ENCODE measurements around the gene GOLGA1.
"Not testable (repeated sequence)": the region's sequence is repeated elsewhere in the genome, so short reads cannot be mapped to it uniquely, and the experiment has no call there.

The GOLGA1 gene, protein sequence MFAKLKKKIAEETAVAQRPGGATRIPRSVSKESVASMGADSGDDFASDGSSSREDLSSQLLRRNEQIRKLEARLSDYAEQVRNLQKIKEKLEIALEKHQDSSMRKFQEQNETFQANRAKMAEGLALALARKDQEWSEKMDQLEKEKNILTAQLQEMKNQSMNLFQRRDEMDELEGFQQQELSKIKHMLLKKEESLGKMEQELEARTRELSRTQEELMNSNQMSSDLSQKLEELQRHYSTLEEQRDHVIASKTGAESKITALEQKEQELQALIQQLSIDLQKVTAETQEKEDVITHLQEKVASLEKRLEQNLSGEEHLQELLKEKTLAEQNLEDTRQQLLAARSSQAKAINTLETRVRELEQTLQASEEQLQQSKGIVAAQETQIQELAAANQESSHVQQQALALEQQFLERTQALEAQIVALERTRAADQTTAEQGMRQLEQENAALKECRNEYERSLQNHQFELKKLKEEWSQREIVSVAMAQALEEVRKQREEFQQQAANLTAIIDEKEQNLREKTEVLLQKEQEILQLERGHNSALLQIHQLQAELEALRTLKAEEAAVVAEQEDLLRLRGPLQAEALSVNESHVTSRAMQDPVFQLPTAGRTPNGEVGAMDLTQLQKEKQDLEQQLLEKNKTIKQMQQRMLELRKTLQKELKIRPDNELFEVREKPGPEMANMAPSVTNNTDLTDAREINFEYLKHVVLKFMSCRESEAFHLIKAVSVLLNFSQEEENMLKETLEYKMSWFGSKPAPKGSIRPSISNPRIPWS

DNA sequence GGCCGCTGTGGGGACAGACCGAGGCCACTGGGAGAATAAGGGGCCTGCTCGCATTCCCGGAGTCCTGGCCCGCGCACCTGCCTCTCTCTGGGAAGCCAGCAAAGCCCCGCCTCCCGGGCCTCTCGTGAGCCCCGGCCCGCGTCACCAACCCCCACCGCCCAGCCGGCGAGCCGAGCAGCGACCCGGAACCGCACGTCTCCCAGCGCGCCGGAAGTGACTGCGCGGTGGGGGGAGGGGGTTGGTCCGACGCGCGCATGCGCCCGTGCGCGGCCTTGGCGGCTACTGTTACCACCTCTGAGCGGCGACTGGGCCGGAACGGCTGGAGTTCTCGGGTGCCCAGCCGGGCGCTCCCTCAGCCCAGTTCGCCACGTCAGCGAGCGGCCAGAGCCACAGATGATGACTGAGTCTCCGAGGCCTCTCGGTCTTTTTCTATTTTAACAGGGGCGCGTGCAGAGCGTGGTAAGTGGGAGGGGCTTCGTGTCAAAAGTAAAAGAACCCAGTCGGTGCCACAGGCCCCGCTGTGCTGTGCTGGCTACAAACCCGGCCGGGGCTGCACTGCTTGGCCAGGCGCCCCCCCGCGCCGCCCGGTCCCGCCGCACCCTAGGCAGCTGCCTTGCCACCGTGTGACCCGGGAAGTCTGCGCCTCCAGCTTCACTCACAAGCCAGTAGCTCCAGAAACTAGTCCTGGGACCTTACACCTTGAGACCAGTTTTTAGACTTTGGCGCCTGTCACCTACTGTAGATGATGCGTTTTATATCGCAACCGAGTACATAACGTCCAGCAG is at the start of gene GOLGA1:
GOLGA1 (minus strand) TSS at position 190 of the 785 bp plus-strand sequence. CDS start 2,372 bp downstream, outside the sequence.
- peak; percentile 66 to 98 (median 91) for DNase-seq

DNA sequence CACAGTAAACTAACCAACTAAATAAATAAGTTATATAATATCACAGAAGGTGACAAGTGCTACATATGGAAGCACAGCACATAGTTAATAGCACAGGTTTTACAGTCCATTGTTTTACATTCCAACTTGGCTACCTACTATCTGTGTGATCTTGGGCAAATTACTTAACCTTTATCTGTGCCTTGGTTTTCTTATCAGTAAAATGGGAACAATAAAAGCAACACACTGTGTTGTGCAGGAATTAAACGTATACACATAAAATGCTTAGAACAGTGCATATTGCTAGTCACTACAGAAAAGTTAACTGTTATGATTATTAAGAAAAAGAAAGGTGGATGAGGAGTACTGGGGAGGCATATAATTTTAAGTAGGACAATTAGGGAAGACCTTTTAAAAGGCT is 42.8 kb upstream of the GOLGA1 start:
- DNase-seq, result no peak

DNA sequence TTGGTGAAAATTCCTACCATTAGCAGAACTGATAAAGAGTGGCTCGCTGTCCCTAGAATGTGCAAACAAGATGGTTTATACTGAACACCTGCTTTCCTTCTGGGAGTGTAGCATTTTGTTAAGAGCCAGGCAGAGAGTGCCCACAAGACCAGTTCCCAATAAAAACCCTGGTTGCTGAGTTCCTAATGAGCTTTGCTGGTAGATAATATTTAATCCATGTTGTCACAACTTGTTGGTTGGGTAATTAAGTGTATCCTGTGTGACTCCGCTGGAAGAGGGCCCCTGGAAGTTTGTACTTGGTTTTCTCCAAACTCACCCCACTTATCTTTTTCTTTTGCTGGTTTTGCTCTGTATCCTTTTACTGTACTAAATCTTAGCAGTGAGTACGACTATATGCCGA is 39.5 kb upstream of the GOLGA1 start:
- DNase-seq, result no peak

DNA sequence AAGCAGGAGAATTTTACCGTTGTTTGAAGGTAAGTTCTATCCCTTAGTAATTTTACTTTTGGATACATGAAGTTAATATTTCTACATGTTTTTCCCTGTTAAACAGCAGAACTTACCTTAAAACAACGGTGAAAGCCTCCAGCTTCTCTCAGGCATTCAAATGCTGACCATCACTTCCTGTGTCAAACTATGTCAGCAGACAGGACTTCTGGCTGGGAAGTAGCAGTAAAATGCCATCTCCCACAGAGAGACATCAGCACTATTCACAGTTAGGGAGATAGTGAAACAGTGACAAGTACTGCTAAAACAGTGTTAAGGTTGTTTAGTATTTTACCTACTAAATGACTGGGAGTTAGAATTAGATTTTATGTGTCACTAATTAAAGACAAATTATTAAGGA is 34.2 kb upstream of the GOLGA1 start:
- no peak for DNase-seq

DNA sequence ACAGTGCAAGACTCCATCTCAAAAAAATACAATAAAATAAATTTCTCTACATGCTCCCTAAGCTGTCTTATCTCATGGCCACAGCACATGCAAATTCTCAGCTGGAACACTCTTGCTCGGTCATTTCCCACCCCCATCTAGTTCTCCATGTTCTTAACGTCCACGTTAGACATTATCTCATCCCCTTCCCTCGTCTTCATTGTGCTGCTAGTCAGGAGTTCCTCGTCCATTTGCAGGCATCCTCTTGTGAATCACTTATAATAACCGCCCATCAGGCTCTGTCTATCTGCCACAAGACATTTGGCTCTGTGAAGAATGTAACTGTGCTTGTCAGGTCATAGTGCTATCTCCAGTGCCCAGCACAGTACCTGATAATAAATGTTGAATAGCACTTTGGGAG is 32.9 kb upstream of the GOLGA1 start:
- DNase-seq, result no peak

DNA sequence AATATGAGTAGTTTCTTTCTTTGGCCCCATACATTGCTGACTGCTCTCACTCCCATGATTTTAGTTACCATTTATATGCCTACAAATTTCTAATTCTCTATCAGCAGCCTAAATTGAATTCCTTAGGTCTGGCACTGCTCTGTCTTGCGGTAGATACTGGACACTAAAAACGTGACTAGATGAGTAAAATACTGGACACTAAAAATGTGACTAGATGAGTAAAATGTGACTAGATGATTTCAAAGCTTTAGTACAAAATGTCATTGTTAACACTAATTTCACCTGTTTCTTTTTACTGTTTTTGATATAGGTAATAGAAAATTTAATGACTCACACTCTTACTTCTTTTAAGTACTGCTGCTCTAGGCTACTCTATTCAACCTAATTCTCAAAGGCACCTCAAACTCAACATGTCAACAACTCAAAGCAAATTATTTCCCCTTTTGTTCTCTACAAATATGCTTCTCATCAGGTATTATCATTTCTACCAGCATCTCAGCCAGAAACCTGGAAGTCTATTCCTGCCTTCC is 31.4 kb upstream of the GOLGA1 start:
- DNase-seq, result no peak

DNA sequence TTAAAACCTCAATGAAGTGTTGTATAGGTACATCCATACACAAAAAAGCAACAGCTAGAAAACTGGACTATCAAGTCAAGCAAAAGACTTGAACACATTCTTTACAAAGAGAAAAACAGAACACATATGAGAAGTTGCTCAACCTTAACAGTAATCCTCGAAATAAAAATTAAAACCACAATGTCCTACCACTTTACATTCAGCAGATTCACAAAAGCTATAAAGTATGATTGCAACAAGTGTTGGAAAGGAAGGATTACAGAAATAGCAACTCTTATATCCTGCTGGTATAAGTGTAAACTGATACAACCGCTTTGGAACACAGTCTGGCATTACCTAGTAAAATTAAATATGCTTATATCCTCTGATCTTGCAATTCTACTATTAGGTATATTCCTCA is 28.5 kb upstream of the GOLGA1 start:
- DNase-seq, result no peak

DNA sequence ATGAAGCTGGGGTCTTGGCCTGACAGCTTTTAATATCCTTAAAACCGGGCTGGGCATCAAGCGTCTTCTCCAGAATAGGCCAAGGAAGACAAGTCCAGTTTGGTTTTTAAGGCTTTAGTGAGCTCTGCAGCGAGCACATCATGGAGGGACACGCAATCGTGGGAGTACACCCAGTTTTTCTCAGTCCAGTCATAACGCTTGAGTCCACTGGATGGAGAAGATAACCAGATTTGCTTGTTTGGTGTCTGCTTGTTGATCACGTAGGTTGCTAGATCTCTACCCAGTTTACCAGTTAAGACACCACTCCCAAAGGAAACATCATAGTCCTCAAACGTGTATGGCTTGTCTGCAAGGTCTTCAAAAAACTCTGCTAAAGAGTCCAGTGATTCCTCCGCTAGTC is 27.4 kb upstream of the GOLGA1 start:
- DNase-seq, result no peak

DNA sequence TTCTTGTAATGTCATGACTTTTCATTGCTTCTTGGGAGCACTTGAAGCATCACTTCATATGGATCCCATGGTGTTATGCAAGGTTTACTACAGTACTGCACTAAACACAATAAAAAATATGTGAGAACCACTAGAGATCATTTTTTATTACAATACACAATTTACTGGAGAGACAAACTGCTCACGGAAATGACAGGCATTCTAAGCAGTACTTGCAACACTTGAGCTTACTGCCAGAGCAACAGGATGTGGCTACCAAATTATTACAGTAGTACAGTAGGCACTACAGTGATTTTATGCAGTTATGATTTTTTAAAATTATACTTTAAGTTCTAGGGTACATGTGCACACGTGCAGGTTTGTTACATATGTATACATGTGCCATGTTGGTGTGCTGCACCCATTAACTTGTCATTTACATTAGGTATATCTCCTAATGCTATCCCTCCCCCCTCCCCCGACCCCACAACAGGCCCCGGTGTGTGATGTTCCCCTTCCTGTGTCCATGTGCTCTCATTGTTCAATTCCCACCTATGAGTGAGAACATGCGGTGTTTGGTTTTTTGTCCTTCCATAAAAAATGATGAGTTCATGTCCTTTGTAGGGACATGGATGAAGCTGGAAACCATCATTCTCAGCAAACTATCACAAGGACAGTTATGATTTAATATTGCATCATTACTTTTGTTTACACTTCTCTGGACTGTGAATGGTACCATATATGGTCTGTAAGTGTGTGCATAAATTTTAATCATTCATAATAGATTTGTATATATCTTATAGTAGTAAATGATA is 25.1 kb upstream of the GOLGA1 start:
- not testable (repeated sequence) for DNase-seq

DNA sequence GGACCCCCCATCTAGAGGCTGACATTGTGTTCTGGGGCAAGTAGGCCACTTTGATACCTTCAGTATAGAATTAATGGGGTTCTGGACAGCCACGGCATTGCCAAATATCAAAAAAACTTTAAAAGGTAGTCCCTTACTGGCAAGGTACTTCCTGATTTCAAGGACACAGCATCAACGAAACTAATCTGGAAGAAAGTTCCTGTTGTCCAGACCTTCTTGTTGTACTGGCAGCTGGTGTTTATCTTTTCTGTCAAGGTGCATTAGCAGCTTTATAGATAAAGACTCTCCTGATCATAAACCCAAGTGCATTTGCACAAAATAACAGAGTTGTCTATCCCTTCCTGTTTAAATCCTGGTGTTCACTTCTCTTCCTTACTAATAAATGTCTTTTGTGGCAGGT is 23.7 kb upstream of the GOLGA1 start:
- DNase-seq, result no peak

DNA sequence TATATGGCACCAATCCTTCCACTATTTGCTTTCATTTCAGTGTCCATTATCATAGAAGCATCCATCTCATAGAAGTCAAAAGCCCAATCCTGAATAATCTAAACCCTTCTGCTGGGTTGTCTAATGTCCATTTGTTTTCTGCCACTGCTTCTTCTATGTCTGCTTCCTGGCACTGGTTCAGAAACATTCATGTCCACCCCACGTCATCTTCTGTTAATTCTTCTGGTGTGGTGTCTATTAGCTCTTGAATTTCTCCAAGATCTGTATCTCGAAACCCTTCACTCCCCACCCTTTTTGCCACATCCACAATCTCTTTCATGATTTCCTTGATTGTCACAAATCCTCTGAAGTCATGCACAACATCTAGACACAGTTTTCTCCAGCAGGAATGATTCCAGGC is 23.2 kb upstream of the GOLGA1 start:
- no peak for DNase-seq

DNA sequence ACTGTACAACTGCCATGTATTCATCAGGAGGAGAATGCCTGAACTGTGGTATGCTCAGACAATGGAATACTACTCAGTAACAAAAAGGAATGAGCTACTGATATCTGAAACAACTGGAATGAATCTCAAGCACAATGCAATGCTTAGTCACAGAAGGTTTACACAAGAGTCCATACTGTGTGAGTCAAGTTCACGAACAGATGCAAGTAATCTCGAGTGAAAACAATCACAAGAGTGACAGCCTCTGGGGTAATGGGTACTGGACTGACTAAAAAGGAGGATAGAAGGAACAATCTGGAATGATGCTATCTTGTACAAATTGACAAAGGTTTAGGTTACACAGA is 19.5 kb upstream of the GOLGA1 start:
- DNase-seq, result no peak

DNA sequence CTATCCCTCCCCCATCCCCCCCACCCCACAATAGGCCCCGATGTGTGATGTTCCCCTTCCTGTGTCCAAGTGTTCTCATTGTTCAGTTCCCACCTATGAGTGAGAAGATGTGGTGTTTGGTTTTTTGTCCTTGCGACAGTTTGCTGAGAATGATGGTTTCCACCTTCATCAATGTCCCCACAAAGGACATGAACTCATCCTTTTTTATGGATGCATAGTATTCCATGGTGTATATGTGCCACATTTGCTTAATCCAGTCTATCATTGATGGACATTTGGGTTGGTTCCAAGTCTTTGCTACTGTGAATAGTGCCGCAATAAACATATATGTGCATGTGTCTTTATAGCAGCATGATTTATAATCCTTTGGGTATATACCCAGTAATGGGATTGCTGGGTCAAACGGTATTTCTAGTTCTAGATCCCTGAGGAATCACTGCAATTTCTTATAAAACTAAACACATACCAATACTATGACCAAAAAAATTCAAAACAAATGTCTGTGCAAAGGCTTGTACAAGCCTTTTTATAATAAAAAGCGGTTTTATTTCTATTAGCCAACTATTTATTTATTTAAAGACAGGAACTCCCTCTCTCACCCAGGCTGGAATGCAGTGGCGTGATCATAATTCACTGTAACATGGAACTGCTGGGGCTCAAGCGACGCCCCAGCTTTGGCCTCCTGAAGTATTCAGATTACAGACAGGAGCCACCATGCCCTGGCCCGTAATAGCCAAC is 19.0 kb upstream of the GOLGA1 start:
- DNase-seq, result not testable (repeated sequence)

DNA sequence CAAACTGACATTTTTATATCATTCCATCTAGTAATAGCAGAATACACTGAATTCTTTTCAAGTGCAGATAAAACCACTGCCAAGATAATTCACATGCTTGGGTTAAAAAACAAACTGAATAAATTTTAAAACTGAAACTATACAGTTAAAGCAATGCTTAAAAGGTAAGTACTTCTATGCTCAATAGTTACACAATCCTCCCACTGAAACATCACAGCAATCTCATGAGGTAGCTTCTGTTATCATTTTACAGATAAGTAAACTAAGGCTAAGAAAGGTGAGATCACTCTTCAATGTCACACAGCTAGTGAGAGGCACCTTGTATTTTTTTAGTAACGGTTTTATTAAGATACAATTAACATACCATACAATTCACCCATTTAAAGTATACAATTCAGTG is 13.4 kb upstream of the GOLGA1 start:
- DNase-seq, result no peak

DNA sequence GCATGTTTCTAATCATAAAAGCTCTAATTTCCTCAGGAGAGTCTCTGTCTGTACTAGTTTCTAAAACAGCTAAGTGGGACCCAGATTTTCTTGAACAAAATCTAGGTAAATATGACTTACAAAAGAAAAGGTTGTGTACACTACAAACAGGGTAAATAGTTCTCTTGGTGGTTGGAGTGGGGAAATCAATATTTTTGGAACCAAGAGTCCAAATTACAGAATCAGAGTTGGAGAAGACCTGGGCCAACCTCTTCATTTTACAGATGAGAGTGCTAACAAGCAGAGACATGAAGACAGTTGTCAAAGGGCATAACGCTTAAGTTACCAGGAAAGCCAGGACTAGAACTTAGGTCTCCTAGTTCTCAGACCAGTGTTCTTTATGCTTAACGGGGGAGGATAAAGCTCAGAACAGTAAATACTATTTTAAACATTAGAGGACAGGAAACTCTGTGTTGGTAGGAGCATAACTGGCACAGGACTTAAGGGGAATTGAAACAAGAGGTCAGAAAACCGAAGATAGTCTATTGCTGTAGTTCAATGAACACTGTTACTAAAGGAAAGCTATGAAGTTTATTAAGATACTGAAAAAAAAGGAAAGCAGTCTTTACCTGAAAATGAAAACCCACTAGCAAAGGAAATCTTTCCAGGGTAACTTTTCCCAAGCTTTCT is 9.3 kb upstream of the GOLGA1 start:
- DNase-seq, result no peak

DNA sequence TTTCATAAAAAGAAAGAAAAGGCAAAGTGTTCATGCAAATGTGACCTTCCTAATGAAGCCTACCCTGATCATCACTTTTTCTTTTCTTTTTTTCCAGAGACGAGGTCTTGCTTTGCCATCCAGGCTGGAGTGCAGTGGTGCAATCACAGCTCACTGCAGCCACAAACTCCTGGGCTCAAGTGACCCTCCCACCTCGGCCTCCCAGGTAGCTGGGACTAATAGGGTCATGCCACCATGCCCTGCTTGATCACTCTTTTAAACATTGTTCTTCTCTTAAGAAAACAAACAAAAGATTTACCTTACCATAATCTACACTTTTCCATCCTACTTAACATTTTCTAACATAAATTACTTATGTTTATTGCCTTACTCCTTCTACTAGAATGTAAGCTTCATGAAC is 8.5 kb upstream of the GOLGA1 start:
- no peak for DNase-seq

DNA sequence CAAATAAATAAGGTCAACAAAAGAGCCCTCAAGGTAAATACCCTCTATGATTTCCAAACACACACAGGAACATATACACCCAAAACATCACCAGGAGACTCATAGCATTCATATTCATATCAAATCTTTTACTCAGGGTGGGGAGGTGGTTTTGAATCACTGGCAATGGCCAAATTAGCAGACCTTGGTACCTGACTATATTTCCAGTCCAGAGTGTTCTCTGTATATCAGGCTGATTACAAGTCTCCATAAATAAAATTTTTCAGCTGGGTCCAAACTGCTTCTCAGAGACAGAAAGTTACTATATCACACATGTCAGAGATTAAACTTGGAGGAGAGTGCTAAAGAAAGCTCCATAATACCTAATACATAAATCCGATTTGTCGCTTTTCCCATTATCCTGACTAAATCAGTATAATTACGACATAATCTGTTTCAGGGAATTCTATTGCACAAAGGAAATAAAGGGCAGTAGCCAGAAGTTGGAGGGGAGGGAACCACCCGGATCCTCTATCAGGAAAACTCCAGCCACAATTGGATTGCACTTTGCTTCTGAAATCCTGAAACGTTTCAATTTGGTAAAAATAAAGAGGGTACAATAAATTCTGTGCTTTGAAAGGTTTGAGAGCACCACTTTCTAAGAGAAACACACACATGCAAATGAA is 7.0 kb upstream of the GOLGA1 start:
- no peak for DNase-seq

DNA sequence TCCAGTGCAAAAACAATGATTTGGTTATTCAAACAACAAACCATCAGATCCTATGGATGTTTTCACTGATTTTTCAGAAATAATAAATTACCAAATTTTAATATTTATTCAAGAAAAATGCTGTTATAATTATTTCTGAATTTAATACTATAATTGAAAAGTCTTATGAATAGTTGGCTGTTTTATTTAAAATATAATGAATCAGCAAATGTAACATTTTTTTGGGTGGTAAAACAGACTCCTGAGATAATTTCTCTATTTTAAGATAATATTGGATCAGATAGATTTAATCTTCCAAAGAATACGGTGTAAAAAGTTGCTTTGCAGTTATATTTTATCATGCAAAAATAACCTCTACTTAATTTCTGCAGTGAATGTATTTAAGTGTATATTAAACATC is 5.3 kb upstream of the GOLGA1 start:
- no peak for DNase-seq

DNA sequence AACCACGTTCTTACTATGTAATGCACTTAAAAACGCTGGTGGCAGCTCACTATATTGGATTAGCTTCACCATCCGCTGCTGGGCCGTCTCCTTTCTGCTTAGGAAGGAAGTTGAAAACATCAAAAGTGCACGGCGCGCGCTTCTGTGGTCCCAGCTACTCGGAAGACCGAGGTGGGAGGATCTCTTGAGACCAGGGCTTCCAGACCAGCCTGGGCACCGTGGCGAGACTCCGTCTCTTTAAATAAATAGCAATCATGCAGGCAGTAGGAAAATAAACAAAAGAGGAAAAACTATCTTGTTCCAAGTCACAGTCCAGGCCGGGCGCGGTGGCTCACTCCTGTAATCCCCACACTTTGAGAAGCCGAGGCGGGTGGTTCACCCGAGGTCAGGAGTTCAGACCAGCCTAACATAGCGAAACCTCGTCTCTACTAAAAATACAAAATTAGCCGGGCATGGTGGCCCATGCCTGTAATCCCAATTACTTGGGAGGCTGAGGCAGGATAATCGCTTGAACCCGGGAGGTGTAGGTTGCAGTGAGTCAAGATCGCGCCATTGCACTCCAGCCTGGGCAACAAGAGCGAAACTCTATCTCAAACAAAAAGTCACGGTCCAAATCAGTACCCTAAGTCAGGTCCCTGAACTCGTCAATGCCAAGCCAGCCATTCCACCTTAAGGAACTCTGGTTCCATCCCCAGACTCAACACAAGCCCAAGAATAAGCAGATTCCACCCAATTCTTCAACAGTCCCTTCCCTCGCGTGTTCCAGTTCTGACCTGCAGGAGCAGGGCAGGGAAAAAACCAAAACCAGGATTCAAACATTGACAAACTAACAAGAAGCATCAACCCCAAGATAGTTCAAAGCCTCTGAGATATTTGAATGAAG is 1.0 kb upstream of the GOLGA1 start:
- peak in 6 of 14 donors; percentile 29 to 78 (median 54) for DNase-seq

All from C1 segment of cervical spinal cord (tissue), 14 donors.